CD4-positive, CD25-positive, alpha-beta regulatory T cell (primary cell): ENCODE measurements around the gene URB1. TPM values are rescaled to one million over a fixed set of nuclear protein-coding genes. Genes with fewer than 3 reads are reported as not detected.

Experiments
- ATAC-seq, 2 donors: fragments of 150-1000 bp; cut with Tn5 transposase; one replicate each; pipeline ENCODE4 v1.10.0; 2021; ENCODE audit warnings: low read depth in 2 of 2, moderate number of reproducible peaks in 2 of 2, moderate library complexity in 1 of 2
- DNase-seq, 3 donors: peaks; one replicate each; pipeline versions ENCODE4 v3.0.0 to v3.0.0-alpha.2; 2012 to 2022; ENCODE audit warnings: mixed read lengths in 1 of 3
- H3K27ac ChIP-seq: one replicate; pipeline ENCODE4 v1.7.0; 2013; ENCODE audit warnings: mild to moderate bottlenecking, low read length; ENCODE audit not compliant: insufficient read depth, poor library complexity, severe bottlenecking
- H3K27me3 ChIP-seq: one replicate; pipeline ENCODE4 v1.7.0; 2013; ENCODE audit warnings: low read length; ENCODE audit not compliant: control insufficient read depth, insufficient read depth
- H3K36me3 ChIP-seq: one replicate; pipeline ENCODE4 v1.7.0; 2013; ENCODE audit warnings: mild to moderate bottlenecking, low read length, moderate library complexity; ENCODE audit not compliant: control insufficient read depth, insufficient read depth
- H3K4me1 ChIP-seq: 2 replicates; pipeline ENCODE4 v1.7.0; 2013; ENCODE audit warnings: mild to moderate bottlenecking, low read length; ENCODE audit not compliant: insufficient read depth, control insufficient read depth, poor library complexity, severe bottlenecking
- H3K4me3 ChIP-seq: one replicate; pipeline ENCODE4 v1.7.0; 2013; ENCODE audit warnings: low read depth, mild to moderate bottlenecking, low read length, moderate library complexity
- H3K9me3 ChIP-seq, 2 experiments: 1 replicate in 1 of 2; 2 replicates in 1 of 2; pipeline ENCODE4 v1.7.0; 2013; ENCODE audit warnings: low read length in 2 of 2, mild to moderate bottlenecking in 1 of 2, moderate library complexity in 1 of 2; ENCODE audit not compliant: control insufficient read depth in 2 of 2
- H3K27ac Mint-ChIP-seq, 3 donors: one replicate each; pipeline ENCODE4 v1.8.0; 2020 to 2022; ENCODE audit warnings: mild to moderate bottlenecking in 3 of 3, mixed read lengths in 3 of 3, moderate library complexity in 2 of 3
- H3K27me3 Mint-ChIP-seq: one replicate; pipeline ENCODE4 v1.8.0; 2022; ENCODE audit warnings: mild to moderate bottlenecking, mixed read lengths
- H3K36me3 Mint-ChIP-seq: one replicate; pipeline ENCODE4 v1.8.0; 2020; ENCODE audit warnings: mixed read lengths
- H3K4me1 Mint-ChIP-seq, 4 donors: one replicate each; pipeline ENCODE4 v1.8.0; 2020 to 2022; ENCODE audit warnings: mixed read lengths in 4 of 4, mild to moderate bottlenecking in 1 of 4
- H3K4me3 Mint-ChIP-seq, 4 donors: one replicate each; pipeline ENCODE4 v1.8.0; 2020 to 2022; ENCODE audit warnings: mild to moderate bottlenecking in 4 of 4, mixed read lengths in 4 of 4, moderate library complexity in 3 of 4
- H3K9me3 Mint-ChIP-seq, 7 donors: one replicate each; pipeline ENCODE4 v1.8.0; 2020 to 2022; ENCODE audit warnings: mixed read lengths in 7 of 7, mild to moderate bottlenecking in 3 of 7, moderate library complexity in 2 of 7
- polyA plus RNA-seq, 4 donors: library from polyadenylated mRNA; unstranded; fragments of 300-500 nt; fragmentation: Illumina TruSeq; gene quantifications; one replicate each; pipeline ENCODE4 v1.2.3, GENCODE V29; 2021
- total RNA-seq: library from RNA; stranded (reverse); gene quantifications from one replicate; pipeline ENCODE4 v1.2.3, GENCODE V29; 2022

Gene URB1
- total and polyA plus RNA-seq, 5 donors from 2014 or later = 1.5 to 9.4 (median 2.8) TPM

GRCh38 chr21:32424674-32425073, 31.9 kb upstream of the URB1 start:
- no peaks in the 10 kb centered on the region for H3K36me3 ChIP-seq
- H3K27me3 ChIP-seq = no peaks in the 10 kb centered on the region
- no peaks in the 10 kb centered on the region for H3K9me3 ChIP-seq
- H3K4me3 ChIP-seq = no peak overlapping the region
- Mint-ChIP-seq H3K4me1 (peaks cover 0 to 7% (median 1%) of the 10 kb centered on the region in 4 donors), H3K9me3 (peaks cover 0 to 4% (median 0%) of the 10 kb centered on the region in 7 donors), H3K27me3 (no peaks in the 10 kb centered on the region), H3K36me3 (peaks cover 11% of the 10 kb centered on the region), H3K4me3 (no peak overlapping the region), H3K27ac (no peak overlapping the region)
- H3K4me1 ChIP-seq = no peaks in the 10 kb centered on the region
- no peak for DNase-seq
- no peak overlapping the region for H3K27ac ChIP-seq
- ATAC-seq = no peak

DNA sequence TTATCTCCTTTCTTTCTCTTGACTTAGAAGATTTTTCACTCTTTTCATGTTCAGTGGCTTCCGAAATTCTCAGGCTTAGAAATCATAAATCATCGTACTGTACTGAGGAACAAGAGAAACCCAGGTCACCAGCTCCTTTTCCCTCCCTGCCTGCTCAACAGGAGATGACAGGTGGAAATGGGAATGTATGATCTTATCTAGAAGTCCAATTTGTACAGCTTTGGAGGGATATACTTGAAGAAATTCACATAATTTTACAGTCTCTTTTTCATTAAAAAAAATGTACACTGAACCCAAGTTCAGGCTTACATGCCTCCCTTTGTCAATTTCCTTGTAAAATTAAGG, 31.4 kb upstream of the URB1 start:
- no peak overlapping the region for H3K27ac Mint-ChIP-seq

DNA sequence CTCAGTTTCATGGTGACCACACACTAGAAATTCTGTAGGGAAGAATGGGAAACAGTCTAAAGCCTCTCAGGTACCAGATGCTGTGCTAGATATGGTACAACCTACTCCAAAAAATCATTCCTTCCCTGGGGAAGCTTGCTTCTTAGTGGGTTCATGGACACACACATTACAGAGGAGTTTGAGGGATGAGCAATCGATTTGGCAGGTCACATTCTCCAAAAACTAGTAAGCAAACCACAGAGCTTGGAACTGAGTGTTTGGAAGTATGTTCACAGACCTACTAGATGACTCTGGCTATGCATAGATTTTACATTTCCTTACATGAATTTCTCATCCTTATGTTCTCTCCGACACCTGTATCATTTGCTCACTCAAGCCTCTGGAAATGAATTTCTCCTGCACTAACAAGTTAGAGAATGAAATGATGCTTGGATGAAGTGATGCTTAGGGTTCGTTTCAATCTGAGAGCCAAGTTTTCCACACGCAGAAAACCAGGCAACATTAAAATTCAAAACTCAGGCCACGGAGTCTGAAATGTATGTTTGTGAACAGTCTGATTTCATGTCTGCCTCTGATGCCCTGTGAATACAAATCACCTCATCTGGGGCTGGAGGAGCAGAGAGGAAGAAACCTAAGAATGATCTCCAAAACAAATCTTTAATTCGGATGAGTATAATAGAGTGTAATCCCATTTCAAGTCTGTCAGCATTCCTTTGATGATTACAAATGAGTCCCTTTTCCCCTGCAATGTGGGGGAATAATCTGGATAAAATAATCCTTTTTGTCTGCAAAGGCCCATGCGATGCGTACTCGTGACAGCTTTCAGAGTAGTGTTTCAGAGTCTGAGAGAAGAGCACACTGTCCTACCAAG, 30.7 kb upstream of the URB1 start:
- H3K36me3 ChIP-seq = no peaks in the 10 kb centered on the region
- H3K4me3 ChIP-seq = no peak overlapping the region
- H3K4me1 Mint-ChIP-seq = peaks cover 0 to 7% (median 1%) of the 10 kb centered on the region in 4 donors
- no peak for DNase-seq
- no peak overlapping the region for H3K27ac Mint-ChIP-seq
- H3K9me3 Mint-ChIP-seq = peaks cover 0 to 4% (median 0%) of the 10 kb centered on the region in 7 donors
- H3K36me3 Mint-ChIP-seq = peaks cover 11% of the 10 kb centered on the region
- H3K27me3 Mint-ChIP-seq = no peaks in the 10 kb centered on the region
- no peak overlapping the region for H3K4me3 Mint-ChIP-seq
- H3K4me1 ChIP-seq = no peaks in the 10 kb centered on the region
- no peaks in the 10 kb centered on the region for H3K27me3 ChIP-seq
- no peak for ATAC-seq
- no peak overlapping the region for H3K27ac ChIP-seq
- H3K9me3 ChIP-seq = no peaks in the 10 kb centered on the region

More for the DNA sequence above, 31.4 kb upstream of the URB1 start:
- Histone ChIP-seq H3K27ac (no peak overlapping the region), H3K4me3 (no peak overlapping the region), H3K9me3 (no peaks in the 10 kb centered on the region), H3K27me3 (no peaks in the 10 kb centered on the region), H3K36me3 (no peaks in the 10 kb centered on the region), H3K4me1 (no peaks in the 10 kb centered on the region)
- Mint-ChIP-seq H3K9me3 (peaks cover 0 to 4% (median 0%) of the 10 kb centered on the region in 7 donors), H3K36me3 (peaks cover 11% of the 10 kb centered on the region), H3K4me1 (peaks cover 0 to 7% (median 1%) of the 10 kb centered on the region in 4 donors), H3K27me3 (no peaks in the 10 kb centered on the region), H3K4me3 (no peak overlapping the region)
- DNase-seq (no peak), ATAC-seq (no peak)

GRCh38 chr21:32422064-32422463, 29.3 kb upstream of the URB1 start:
- Histone ChIP-seq H3K27me3 (no peaks in the 10 kb centered on the region), H3K36me3 (no peaks in the 10 kb centered on the region), H3K9me3 (no peaks in the 10 kb centered on the region), H3K4me3 (no peak overlapping the region), H3K4me1 (no peaks in the 10 kb centered on the region), H3K27ac (no peak overlapping the region)
- H3K36me3 Mint-ChIP-seq = peaks cover 8% of the 10 kb centered on the region
- peaks cover 0 to 7% (median 1%) of the 10 kb centered on the region in 4 donors for H3K4me1 Mint-ChIP-seq
- H3K4me3 Mint-ChIP-seq = no peak overlapping the region
- no peaks in the 10 kb centered on the region for H3K27me3 Mint-ChIP-seq
- no peak for ATAC-seq
- no peak for DNase-seq
- peaks cover 0 to 4% (median 0%) of the 10 kb centered on the region in 7 donors for H3K9me3 Mint-ChIP-seq
- no peak overlapping the region for H3K27ac Mint-ChIP-seq

DNA sequence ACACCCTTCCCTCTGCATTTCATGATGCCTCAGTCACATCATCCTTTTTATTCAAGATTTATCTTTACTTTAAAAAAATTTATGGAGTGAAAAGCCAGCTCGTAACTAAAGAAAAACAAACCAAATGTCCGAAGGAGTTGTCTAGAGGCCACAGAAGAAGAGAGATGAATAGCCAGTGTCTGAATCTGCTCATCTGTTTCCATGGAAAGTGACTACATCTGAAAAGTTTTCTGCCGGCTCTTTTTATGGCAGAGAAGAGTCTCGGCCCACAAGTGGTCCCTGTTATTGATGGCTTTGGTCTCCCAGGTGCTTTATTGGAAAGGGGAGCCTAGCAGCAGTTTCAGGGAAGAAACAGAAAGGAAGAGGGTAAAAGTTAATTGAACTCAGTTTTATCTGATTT, 25.3 kb upstream of the URB1 start:
- no peaks in the 10 kb centered on the region for H3K36me3 ChIP-seq
- Mint-ChIP-seq H3K9me3 (peaks cover 0 to 3% (median 0%) of the 10 kb centered on the region in 7 donors), H3K27me3 (peaks cover under 1% of the 10 kb centered on the region), H3K4me1 (peaks cover 6 to 24% (median 17%) of the 10 kb centered on the region in 4 donors), H3K27ac (no peak overlapping the region), H3K36me3 (peaks cover 7% of the 10 kb centered on the region), H3K4me3 (no peak overlapping the region)
- H3K9me3 ChIP-seq = no peaks in the 10 kb centered on the region
- H3K27me3 ChIP-seq = no peaks in the 10 kb centered on the region
- no peak for ATAC-seq
- no peak overlapping the region for H3K27ac ChIP-seq
- H3K4me1 ChIP-seq = peaks cover 4% of the 10 kb centered on the region
- H3K4me3 ChIP-seq = no peak overlapping the region
- DNase-seq = no peak

DNA sequence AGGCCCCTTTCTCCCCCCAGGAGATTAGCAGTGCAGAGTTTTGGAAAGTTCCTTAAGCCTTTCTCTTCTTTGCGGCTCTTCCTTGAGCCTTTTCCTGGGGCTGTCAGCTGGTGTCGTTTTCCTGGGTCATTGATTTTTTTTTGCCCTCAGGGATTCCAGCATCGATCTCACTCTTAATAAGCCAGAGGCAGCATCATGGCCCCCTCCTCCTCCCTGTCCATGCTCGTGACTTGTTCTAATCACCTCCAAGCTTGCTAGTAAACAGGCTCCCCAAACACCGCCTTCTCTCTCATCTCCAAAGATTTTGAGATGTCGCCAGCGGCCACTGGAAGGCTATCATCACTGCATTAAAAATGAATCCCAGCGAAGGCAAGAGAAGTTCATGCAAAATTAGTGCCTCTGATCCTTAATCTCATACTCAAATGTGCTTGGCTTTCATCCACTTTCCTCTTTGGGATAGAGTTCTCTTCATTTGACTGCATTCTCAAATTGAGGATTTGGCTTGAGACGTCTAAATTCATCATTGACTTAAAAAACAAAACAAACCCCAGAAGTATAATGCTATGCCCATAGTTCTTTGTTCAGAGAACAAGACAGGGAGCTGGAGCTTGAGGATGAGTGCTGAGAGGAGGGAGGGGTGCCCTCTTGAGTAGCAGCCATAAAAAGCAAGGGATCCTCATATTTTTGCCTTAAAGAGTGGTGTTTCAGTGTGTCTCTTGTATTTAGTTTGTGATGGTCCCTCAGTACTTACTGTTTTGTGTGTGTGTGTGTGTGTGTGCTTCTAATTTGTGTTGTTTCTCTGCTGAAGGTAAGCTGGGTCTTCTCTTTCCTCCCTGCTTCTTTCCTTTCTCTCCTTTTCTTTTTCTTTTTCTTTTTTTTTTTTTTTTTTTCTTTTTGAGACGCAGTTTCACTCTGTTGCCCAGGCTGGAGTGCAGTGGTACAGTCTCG, 22.9 kb upstream of the URB1 start:
- Histone ChIP-seq H3K9me3 (no peaks in the 10 kb centered on the region), H3K36me3 (no peaks in the 10 kb centered on the region), H3K4me1 (peaks cover 18% of the 10 kb centered on the region), H3K4me3 (no peak overlapping the region), H3K27ac (no peak overlapping the region), H3K27me3 (no peaks in the 10 kb centered on the region)
- Mint-ChIP-seq H3K4me3 (no peak overlapping the region), H3K9me3 (no peaks in the 10 kb centered on the region), H3K27ac (no peak overlapping the region), H3K4me1 (peaks cover 9 to 37% (median 26%) of the 10 kb centered on the region in 4 donors), H3K27me3 (peaks cover 5% of the 10 kb centered on the region), H3K36me3 (no peaks in the 10 kb centered on the region)
- DNase-seq = no peak
- ATAC-seq = no peak

- H3K4me1 ChIP-seq = peaks cover 18% of the 10 kb centered on the region
- no peak overlapping the region for H3K4me3 ChIP-seq
- Mint-ChIP-seq H3K36me3 (no peaks in the 10 kb centered on the region), H3K27me3 (peaks cover 5% of the 10 kb centered on the region), H3K9me3 (no peaks in the 10 kb centered on the region), H3K4me3 (peak overlapping the region in 2 of 4 donors; percentile 59 to 87), H3K27ac (peak overlapping the region in 2 of 3 donors; percentile 52 to 65), H3K4me1 (peaks cover 9 to 41% (median 30%) of the 10 kb centered on the region in 4 donors)
- H3K36me3 ChIP-seq = no peaks in the 10 kb centered on the region
- no peaks in the 10 kb centered on the region for H3K9me3 ChIP-seq
- DNase-seq (no peak), ATAC-seq (no peak)
- H3K27me3 ChIP-seq = no peaks in the 10 kb centered on the region
- no peak overlapping the region for H3K27ac ChIP-seq
Observed at GRCh38 chr21:32414579-32415358, 22.0 kb upstream of the URB1 start.
